ENCODE measurements around the gene EXOC3L1. TPM values are rescaled to one million over a fixed set of nuclear protein-coding genes. Genes with fewer than 3 reads are reported as not detected.

The EXOC3L1 gene, protein sequence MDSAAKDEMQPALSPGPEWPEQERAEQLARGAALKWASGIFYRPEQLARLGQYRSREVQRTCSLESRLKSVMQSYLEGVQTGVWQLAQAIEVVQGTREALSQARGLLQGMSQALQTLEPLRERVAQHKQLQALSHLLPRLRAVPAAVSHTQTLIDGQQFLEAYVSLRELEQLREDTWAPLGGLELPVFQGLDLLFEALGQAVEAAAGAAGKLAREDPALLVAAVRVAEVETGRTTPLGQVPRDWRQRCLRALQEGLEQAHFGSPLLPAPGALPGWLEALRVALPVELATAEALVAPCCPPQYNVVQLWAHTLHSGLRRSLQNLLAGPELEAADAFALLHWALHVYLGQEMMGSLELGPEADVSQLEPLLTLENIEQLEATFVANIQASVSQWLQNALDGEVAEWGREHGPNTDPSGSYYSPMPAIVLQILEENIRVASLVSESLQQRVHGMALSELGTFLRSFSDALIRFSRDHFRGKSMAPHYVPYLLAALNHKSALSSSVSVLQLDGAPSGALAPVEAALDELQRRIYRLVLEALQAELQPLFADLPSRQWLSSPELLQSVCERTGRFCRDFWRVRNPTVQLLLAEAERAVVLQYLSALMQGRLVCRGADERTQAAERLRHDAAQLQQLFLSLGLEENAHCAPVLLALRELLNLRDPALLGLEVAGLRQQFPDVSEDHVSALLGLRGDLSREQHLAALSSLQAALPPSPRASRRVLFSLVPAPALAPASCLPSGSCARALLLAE
- total RNA-seq (2014; rRNA removed; shearing (Covaris generic)) = 0.54 and 1.4 TPM in 2 replicates

DNA sequence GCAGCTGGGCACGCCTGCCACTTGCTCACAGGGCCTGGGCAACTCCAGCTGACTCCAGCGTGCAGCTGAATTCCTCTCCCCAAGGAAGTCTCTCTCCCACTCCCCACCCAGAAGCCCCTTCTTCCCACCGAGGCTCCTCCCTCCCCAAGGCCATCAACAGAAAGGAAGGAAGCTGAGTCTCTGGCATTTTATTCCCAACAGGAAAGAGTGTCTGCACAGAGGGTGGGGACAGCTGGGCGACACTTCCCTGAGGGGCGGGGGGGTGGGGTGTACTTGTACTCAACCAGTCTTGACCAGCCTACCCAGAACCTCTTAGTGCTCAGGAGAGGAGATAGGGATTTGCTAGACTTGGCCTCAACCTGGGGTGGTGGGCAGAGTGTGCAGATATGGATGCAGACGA is at the start of gene EXOC3L1:
Gene EXOC3L1 (minus strand): TSS at position 96 of the 400 bp plus-strand sequence. CDS start 460 bp downstream, outside the sequence.
- no peak for DNase-seq (ENCODE audit: low read depth)

DNA sequence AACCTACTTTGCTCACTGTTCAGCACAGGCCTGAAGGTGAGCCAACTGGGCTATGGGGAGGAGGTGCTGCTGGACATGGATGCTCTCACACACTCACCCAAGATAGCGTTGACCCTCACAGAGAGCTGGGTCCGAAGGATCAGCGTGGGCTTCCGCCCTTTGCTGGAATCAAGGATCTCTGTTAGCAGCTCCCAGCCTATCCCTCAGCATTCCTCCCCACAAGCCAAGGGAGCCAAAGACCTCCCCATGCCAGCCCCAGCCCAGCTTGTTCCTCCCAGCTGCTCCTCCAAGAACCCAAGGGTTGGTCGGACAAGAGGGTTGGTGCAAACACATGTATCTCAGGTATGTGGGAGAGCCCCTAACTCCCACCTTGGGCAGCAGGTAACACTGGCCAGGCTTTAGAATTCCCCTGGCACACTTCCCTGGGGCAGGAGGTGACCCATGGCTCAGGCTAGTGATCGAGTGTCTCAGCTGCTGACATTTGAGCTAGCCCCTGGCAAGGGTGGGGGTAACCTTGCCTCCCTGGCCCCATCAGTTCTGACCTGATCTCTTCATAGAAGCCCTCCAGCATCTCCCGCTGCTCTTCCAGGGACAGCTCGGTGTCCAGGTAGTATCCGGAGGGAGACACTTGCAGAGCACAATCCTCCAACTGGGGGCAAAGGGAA is 49.0 kb upstream of the EXOC3L1 start:
- DNase-seq (ENCODE audit: low read depth) = no peak

DNA sequence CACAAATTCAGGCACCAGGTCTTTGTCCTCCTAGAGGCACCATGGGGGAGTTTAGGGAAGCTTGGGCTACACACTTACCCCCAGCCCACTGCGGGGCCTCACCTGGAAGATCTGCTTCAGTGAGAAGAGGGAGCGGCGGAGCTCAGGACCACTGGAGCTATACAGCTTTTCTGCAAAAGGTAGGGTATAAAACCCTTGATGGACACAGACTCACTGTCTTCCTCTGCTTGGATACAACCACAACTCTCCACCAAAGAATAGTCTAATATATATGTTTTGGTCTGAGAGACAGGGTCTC is 48.3 kb upstream of the EXOC3L1 start:
- no peak for DNase-seq (ENCODE audit: low read depth)

DNA sequence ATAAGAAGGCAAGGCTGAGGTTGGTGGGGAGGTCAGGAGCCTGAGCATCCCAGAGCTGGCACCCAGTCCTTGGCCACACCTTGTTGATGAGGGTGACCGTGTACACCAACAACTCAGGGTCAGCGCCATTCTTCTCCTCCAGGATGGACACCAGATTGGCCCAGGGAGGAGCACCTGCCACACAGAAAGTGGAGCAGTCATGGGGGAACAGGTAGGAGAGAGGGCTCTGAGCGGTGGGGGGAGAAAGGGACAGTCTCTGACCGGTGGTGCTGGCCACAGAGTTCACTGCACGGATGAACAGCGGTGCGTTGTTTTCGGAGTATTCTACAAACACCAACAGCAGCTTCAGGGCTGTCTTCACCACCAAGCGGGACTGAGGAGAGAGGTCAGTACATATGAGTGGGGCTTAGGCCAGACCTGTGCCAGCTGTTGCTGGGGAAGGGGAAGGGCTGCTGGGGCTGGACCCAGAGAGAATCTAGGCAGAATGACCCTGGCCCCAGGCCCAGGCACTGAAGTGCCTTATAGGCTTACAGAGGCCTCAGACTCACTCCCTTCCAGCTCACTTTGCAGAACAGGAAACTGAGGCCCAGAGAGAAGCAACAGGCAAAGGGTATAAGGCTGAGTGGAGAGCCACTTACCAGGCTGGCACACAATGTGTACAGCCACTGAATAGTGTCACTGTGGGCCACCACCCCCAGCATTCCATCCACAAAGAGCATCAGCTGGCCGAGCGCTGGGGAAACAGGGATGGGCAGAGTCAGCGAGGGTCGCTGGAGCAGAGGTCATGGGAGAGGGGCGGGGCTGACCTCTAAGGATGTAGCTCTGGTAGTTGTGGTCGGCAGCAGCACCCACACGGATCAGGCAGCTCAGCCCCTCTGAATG is 47.7 kb upstream of the EXOC3L1 start:
- no peak for DNase-seq (ENCODE audit: low read depth)

DNA sequence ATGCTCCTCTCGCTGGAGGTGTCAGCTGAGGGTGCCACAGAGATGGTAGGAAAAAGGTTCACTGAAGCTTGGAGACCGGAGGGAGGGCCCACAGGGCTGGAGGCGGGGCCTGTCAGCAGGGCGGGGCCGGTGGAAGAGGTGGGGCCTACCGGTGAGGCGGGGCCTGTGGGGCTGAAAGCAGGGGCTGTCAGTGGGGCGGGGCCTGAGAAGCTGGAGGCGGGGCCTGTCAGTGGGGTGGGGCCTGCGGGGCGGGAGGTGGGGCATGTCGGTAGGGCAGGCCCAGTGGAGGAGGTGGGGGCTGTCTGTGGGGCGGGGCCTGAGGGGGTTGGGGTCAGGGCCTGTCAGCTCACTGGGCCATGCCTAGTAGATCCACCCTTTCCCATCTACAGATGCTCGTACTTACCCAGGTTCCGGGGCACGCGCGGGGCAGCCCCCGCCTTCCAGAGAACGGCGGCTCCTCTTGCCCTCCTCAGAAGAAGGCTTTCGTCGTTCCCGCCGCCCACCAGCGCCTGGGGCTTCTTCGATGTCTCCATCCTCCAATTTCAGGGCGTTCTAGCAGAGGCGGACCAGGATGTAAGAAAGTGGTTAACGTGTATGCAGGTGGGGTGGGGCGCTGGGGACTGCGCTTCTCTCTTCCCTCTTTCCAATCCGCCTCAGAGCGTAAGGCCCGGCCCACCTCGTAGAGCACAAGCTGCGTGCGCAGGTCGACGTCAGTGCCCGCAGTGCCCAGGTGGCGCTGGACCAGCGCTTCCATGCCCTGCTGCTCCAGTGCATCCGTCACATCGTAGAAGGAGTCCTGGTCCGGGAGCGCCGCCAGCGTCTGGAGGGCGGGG is 46.8 kb upstream of the EXOC3L1 start:
- DNase-seq (ENCODE audit: low read depth) = no peak

DNA sequence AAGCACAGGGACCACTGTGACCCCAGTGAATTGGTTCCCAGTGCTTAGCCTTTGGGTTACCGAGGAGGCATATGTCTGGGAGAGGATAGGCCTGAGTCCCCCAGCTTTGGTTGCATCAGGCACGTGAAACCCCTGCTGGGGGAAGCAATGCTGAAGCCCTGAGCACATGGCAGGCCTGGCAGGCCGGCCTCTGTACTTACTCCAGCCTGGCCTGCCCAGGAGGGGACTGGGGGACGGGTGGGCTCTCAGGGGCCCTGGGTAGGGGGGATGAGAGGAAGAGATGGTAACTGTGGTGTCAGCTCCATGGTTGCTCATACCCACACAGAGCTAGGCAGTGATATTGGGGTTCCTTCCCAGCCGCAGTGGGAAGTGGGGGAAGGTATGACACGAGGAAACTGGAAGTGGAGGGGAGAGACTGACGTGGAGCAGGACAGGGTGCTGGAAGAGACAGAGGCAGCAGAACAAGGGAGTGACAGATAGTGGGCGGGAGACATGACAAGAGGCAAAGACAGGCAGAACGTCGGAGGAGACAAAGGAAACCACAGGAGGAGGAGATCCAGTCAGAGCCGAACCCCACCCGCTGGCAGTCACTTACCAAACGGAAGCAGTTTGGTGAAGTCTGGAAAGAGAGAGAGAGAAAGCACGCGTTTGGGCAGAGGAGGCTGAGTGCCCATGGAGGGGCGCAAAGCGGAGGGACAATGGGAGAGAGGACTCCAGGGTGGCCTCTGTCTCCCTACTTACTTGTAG is 46.1 kb upstream of the EXOC3L1 start:
- DNase-seq (ENCODE audit: low read depth) = no peak

DNA sequence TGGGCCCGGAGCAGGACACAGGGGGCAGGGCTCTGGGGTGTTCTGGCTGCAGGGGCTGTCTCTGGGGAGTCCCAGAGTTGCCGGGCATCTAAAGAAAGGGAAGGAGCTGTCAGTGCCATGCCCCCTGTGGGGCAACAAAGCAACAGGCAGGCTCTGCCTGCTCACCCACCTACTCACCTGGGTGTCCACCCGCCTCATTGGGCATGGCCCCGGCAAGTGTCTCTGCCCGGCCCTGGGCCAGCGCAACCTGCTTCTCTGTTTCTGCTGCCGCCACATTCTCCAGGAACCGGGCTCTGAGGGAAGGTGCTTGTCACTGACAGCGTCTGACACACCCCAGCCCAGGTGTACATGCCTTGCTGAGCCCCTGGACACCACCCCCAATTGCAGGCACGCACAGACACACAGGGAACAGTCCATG is 44.3 kb upstream of the EXOC3L1 start:
- no peak for DNase-seq (ENCODE audit: low read depth)

DNA sequence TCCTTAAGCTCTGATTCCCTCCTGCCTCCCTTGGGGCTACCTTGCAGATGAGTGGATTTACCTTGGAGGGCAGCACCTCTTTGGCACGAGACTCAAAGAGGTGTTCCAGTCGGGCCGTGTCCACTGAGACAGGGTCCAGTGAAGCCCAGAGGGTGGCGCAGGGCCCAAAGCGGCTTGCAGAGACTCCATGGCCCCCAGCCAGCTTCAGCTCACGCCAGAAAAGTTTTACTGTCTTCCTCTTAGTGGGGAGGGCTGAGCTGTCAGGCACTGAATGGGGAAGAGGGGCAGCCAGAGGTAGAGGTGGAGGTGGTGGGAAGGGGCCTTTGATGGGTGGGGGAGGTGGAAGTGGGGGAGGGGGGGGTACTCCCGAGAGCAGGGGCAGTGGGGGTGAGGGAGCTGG is 43.7 kb upstream of the EXOC3L1 start:
- DNase-seq (ENCODE audit: low read depth) = no peak

DNA sequence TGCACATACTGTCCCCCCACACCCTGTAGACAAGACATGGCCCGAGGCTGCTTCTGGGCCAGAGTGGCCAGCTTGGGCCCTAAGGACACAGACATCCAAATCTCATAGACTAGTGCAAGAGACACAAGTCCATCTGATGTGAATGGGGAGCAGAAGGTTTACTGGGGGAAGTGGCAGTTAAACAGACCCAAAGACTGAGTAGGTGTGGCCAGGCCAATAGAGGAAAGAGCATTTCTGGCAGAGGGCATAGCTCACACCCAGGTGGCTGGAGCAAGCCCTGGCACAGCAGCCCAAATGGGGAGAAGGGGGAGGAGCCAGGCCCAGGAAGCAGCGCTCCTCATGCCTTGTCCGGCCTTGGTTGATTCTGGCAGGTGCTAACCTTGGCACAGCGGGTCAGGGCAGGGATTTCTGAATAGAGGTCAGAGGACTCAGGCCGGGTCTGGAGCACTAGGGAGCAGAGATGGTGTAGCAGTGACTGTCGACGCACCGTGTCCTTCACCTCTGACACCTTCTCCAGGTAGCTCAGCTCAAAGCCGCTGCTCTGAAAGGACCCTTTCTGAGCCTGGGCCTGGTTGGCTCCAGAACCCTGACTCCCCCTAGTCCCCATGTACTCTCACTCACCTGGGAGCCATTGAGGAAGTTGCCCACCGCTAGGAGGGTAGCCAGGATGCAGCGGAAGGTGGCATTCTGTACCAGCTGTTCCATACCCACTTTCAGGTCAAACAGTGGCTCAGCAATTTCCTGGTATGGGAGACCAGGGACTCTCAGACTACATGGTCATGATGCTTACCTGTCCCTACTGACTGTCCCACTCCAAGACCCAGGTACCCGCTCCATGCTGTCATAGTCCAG is 41.1 kb upstream of the EXOC3L1 start:
- DNase-seq (ENCODE audit: low read depth) = no peak

DNA sequence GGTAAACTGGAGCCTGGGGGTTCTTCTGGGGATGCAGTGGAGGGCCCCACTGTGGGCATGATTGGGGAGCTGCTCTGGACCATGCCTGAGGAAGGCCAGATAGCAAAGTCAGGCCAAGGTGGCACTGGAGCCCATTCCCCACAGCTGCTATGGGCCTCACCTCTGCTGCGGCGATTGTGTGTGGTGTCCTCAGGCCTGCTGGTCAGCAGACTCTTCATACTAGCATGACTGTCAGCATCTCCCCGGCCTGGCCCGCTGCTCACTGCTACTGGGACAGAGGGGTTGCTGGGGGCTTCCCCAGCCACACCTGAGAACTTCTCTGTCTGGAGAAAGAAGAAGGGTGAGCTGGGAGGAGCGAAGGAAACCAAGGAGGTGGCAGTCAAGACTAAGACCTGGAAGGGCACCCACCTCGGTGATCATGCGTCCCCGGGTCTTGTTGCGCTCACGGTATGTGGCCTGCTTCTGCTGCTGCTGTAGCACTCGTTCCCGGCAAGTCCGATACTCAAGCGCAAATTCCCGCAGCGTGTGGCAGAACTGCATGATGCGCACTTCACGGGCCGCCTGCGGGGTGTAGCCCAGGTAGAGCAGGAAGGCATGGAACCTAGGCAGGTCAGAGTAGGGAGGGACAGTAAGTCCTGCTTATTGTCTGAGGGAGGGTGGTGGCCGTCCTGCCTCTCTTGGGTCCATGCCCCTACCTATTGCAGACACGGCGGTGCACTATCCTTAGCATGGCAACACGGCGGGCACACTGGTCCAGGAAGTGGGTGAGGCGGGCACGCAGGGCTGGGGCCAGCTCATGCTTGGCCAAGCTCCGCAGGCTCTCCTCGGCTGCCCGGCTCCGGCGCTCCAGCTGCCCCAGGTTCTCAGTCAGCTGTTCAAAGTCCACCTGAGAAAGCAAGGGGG is 40.2 kb upstream of the EXOC3L1 start:
- no peak for DNase-seq (ENCODE audit: low read depth)

DNA sequence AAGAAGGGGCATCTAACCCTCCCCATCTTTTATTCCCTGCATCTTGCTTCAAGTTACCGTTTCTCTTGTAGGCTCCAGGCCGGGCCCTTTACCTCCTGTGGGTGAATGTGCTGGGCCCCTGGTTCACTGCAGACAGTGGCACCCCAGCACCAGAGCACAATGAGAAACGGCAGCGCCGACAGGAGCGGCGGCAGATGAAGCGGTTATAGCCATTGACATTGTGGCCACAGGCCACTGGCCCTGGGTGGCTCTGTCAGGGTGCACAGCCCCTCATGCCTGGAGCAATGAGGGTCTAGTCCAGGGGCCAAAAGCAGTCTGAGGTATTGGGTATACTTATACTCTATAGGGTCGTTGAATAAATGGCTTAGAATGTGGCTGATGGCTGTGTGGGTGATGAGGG is 39.0 kb upstream of the EXOC3L1 start:
- no peak for DNase-seq (ENCODE audit: low read depth)

DNA sequence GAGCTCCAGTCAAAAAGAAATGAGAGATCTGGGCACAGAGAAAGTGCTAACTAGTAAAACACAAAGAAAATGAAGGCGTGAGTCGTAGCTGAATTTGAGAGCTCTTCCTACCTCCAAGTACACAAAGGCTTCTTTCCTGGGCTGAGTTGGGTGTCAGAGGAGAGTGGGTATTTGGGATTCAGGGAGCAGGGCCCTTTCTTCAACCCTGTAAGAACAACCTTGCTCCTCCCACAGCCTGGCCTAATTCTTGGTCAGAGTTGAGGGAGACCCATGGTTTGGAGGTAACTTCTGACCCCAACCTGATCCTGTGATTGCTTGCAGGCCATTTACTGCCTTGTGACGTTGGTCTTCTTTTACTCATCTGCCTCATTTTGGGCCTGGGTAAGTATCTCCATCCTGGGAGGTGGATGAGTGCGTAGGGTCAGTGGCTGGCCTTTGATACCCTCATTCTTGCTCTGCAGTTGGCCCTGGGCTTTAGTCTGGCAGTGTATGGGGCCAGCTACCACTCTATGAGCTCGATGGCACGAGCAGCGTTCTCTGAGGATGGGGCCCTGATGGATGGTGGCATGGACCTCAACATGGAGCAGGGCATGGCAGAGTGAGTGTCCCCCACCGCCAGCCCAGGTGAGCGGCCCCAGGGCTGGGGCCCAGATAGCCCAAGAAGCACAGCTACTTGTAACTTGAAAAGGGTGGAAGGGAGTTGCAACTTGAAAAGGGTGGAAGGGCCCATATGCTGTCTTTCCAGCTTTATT is 38.3 kb upstream of the EXOC3L1 start:
- DNase-seq (ENCODE audit: low read depth) = no peak

DNA sequence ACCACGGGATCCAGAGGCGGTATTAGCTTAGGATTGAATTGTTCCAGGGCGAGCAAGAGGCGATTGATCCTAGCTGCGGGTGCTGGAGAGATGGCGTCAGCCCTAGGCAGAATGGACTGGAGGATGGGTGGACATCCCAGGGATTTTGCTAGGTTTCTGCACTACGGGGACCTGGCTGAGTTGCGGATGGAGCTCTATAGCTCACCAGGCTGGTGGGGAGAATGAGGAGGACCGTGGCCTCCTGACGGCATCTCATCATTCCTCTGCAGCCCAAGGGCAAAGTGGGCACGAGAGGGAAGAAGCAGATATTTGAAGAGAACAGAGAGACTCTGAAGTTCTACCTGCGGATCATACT is 37.6 kb upstream of the EXOC3L1 start:
- no peak for DNase-seq (ENCODE audit: low read depth)

DNA sequence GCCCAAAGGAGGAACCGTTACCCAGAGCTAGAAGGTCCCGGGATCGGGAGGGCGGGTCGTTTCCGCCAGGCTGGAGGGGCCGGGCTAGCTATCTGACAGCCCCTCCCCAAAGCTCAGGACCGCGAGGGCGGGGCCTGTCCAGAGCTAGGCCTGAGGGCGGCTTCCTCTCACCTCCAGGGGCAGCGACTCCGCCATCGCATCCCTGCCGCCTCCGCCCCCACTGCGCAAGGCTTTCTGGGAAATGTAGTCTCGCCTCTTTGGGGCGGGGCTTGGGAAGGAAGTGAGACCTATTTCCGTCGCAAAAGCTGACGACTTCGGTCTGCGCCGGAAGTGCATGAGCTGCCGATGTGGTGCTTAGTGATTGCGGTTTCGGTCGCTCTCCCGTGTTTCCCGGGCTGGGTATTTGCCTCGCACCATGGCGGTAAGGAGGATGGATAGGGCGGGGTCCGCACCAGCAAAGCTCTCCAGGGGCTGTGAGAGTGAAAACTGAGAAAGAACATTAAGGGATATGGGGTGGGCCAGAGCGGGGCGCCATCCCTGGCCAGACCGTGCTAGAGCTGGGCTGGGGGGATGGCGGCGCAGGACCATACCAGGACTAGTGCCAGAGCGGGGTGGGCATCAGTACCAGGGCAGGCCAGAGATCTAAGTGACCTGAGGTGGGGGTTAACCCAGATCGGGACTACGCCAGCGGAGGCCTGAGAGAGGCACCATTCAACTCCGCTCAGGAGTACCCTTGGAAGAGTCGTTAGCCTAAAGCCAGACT is 37.0 kb upstream of the EXOC3L1 start, which contains the start of gene TMEM208:
Gene TMEM208 (plus strand): TSS at position 327 of the 763 bp plus-strand sequence. CDS start 89 bp downstream, at position 416.
- peak; percentile 99 for DNase-seq (ENCODE audit: low read depth)

DNA sequence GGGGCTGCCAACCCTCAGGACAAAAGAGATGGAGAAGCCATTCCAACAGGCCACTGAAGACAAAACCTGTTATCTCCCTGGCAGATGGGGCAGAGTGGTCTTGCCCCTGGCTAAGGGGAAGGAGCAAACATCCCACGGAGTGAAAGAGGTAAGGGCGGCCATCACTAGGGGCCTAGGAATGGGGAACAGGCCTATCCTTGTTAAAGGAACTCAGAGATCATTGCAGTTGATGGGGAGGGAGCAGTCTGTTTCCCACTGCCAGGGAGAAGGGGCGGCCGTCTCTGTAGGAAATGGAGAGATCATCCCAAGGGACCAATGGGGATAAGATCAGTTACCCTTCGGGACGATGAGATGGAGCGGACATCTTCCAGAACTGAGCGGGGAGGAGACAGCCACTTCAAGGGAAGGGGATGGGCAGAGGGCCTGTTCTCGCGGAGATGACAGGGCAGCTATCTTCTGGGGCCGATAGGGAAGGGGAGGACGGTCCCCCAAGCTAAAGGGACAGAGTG is 36.4 kb upstream of the EXOC3L1 start:
- no peak for DNase-seq (ENCODE audit: low read depth)

DNA sequence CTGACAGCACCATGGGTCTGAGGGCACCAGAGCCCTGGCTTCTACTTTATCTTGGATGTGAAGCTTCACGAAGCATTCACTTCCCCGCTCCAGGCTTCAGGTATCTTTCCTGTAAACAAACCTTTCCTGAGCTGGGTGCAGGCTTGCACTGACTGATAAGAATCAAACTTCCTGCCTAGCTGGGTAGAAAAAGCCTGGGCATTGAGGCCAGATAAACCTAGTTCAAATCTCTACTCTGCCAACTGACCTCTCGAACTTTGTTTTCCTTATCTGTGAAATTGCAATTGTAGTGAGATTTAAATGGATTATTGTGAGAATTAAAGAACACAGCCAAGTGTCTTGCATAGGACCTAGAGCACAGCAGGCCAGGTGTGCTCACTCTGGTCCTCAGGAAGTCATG is 34.1 kb upstream of the EXOC3L1 start:
- no peak for DNase-seq (ENCODE audit: low read depth)
